Liver (tissue), 9 donors: Measurements from ENCODE around the gene FIBCD1. TPM values are rescaled to one million over a fixed set of nuclear protein-coding genes. Genes with fewer than 3 reads are reported as not detected.

Experiments used
- DNase-seq: peaks from one replicate; pipeline ENCODE4 v3.0.0-alpha.2; 2017; ENCODE audit warnings: low spot score
- H3K27ac ChIP-seq, 2 donors: one replicate each; pipeline ENCODE4 v1.7.0; 2013; ENCODE audit warnings: inconsistent platforms in 2 of 2, low read length in 2 of 2, control low read depth in 1 of 2, low read depth in 1 of 2, mild to moderate bottlenecking in 1 of 2
- H3K27me3 ChIP-seq, 4 donors: one replicate each; pipeline versions ENCODE4 v1.6.1 to v1.7.0; 2013; ENCODE audit warnings: low read length in 3 of 4, inconsistent platforms in 1 of 4, mild to moderate bottlenecking in 1 of 4, moderate library complexity in 1 of 4; ENCODE audit not compliant: control insufficient read depth in 4 of 4, insufficient read depth in 4 of 4
- H3K36me3 ChIP-seq, 4 donors: one replicate each; pipeline versions ENCODE4 v1.6.1 to v1.7.0; 2013; ENCODE audit warnings: low read length in 3 of 4, mild to moderate bottlenecking in 3 of 4, low read depth in 1 of 4, moderate library complexity in 1 of 4; ENCODE audit not compliant: control insufficient read depth in 4 of 4, insufficient read depth in 3 of 4
- H3K4me1 ChIP-seq, 4 donors: one replicate each; pipeline versions ENCODE4 v1.6.1 to v1.7.0; 2013; ENCODE audit warnings: low read length in 3 of 4, mild to moderate bottlenecking in 3 of 4, moderate library complexity in 1 of 4; ENCODE audit not compliant: control insufficient read depth in 4 of 4, insufficient read depth in 4 of 4
- H3K4me3 ChIP-seq, 3 donors: one replicate each; pipeline versions ENCODE4 v1.6.1 to v1.7.0; 2013; ENCODE audit warnings: low read length in 3 of 3, control low read depth in 1 of 3, low read depth in 1 of 3, mild to moderate bottlenecking in 1 of 3
- H3K9ac ChIP-seq, 2 donors: one replicate each; pipeline ENCODE4 v1.7.0; 2013; ENCODE audit warnings: low read length in 2 of 2, mild to moderate bottlenecking in 2 of 2, moderate library complexity in 2 of 2, control low read depth in 1 of 2, low read depth in 1 of 2
- H3K9me3 ChIP-seq, 4 donors: one replicate each; pipeline versions ENCODE4 v1.6.1 to v1.7.0; 2013; ENCODE audit warnings: low read length in 3 of 4; ENCODE audit not compliant: control insufficient read depth in 4 of 4
- ATF3 ChIP-seq: IDR thresholded peaks from 2 replicates; pipeline ENCODE4 v1.6.1; 2016; ENCODE audit warnings: antibody characterized with exemption
- CTCF ChIP-seq: fragments of 150-350 bp; IDR thresholded peaks from 2 replicates; pipeline ENCODE4 v1.5.1; 2017; ENCODE audit warnings: improper control_type of control experiment, low read depth, low read length; ENCODE audit not compliant: missing input control
- EGR1 ChIP-seq, 2 donors: IDR thresholded peaks; 2 replicates each; pipeline ENCODE4 v1.6.1; 2016 to 2018; ENCODE audit warnings: antibody characterized with exemption in 2 of 2, low read depth in 2 of 2
- FOXA2 ChIP-seq: IDR thresholded peaks from 2 replicates; pipeline ENCODE4 v1.6.1; 2016; ENCODE audit warnings: antibody characterized with exemption
- GABPA ChIP-seq, 2 donors: IDR thresholded peaks in 1 of 2; conservative IDR thresholded peaks in 1 of 2; 2 replicates each; pipeline ENCODE4 v1.6.1; 2016; ENCODE audit warnings: antibody characterized with exemption in 2 of 2, mild to moderate bottlenecking in 1 of 2, moderate library complexity in 1 of 2
- HNF4A ChIP-seq, 2 donors: conservative IDR thresholded peaks; 2 replicates each; pipeline ENCODE4 v1.6.1; 2016; ENCODE audit warnings: antibody characterized with exemption in 2 of 2, mild to moderate bottlenecking in 2 of 2
- HNF4G ChIP-seq: IDR thresholded peaks from 2 replicates; pipeline ENCODE4 v1.6.1; 2016; ENCODE audit warnings: antibody characterized with exemption
- JUND ChIP-seq, 2 donors: IDR thresholded peaks; 2 replicates each; pipeline ENCODE4 v1.6.1; 2016; ENCODE audit warnings: antibody characterized with exemption in 2 of 2
- MAX ChIP-seq: IDR thresholded peaks from 2 replicates; pipeline ENCODE4 v1.6.1; 2016; ENCODE audit warnings: antibody characterized with exemption
- NR2F2 ChIP-seq: IDR thresholded peaks from 2 replicates; pipeline ENCODE4 v1.6.1; 2016; ENCODE audit warnings: antibody characterized with exemption
- RAD21 ChIP-seq, 2 donors: IDR thresholded peaks; 2 replicates each; pipeline ENCODE4 v1.6.1; 2016; ENCODE audit warnings: antibody characterized with exemption in 2 of 2, mild to moderate bottlenecking in 2 of 2
- REST ChIP-seq: IDR thresholded peaks from 2 replicates; pipeline ENCODE4 v1.6.1; 2016; ENCODE audit warnings: antibody characterized with exemption, mild to moderate bottlenecking
- RXRA ChIP-seq, 2 donors: IDR thresholded peaks; 2 replicates each; pipeline ENCODE4 v1.6.1; 2017 to 2018; ENCODE audit warnings: antibody characterized with exemption in 2 of 2, mild to moderate bottlenecking in 1 of 2
- SP1 ChIP-seq: IDR thresholded peaks from 2 replicates; pipeline ENCODE4 v1.6.1; 2018; ENCODE audit warnings: antibody characterized with exemption, mild to moderate bottlenecking
- TAF1 ChIP-seq: conservative IDR thresholded peaks from 2 replicates; pipeline ENCODE4 v1.6.1; 2016; ENCODE audit warnings: antibody characterized with exemption, mild to moderate bottlenecking
- YY1 ChIP-seq: IDR thresholded peaks from 2 replicates; pipeline ENCODE4 v1.6.1; 2016; ENCODE audit warnings: antibody characterized with exemption, mild to moderate bottlenecking
- ZBTB33 ChIP-seq: IDR thresholded peaks from 2 replicates; pipeline ENCODE4 v1.6.1; 2016; ENCODE audit warnings: antibody characterized with exemption
- WGBS: extraction: QIAGEN DNeasy Blood & Tissue Kit; methylation state at CpG from one replicate; pipeline ENCODE4 v1.1.7; 2013; 5-methylcytosine and 5-hydroxymethylcytosine counted together
- polyA plus RNA-seq, 2 donors: library from polyadenylated mRNA; stranded (reverse) in 1 of 2; unstranded in 1 of 2; fragments of 200-250 nt in 1 of 2; fragments of >200 nt in 1 of 2; fragmentation: Nextera tagmentation in 1 of 2; extraction: Ambion mirVana in 1 of 2; gene quantifications; one replicate each; pipeline versions ENCODE4 v1.2.1 to v1.2.3, GENCODE V29; 2013 to 2015
- total RNA-seq, 2 donors: library from RNA; depleted of rRNA; stranded (reverse); fragments of >200 nt; gene quantifications; one replicate each; pipeline ENCODE4 v1.2.3, GENCODE V29; 2014
- donor health status: healthy.
- donor health status: healthy.
- donor health status: healthy.
- donor health status: healthy.
- donor health status: healthy.

Gene FIBCD1
- total and polyA plus RNA-seq, 4 donors, result not detected

- no peak overlapping the region for H3K27ac ChIP-seq
- H3K9me3 ChIP-seq, result no peaks in the 10 kb centered on the region
- TF ChIP-seq GABPA (IDR thresholded peaks at IDR 0.05 in 1 of 2, conservative IDR thresholded peaks at IDR 0.05 in 1 of 2) (no peak), ZBTB33 (no peak), ATF3 (no peak), REST (no peak), JUND (IDR thresholded peaks at IDR 0.05) (no peak), NR2F2 (no peak), MAX (no peak), HNF4G (no peak), SP1 (no peak), FOXA2 (no peak), RAD21 (IDR thresholded peaks at IDR 0.05) (no peak), HNF4A (conservative IDR thresholded peaks at IDR 0.05) (no peak), RXRA (IDR thresholded peaks at IDR 0.05) (no peak), YY1 (no peak), TAF1 (no peak)
- H3K4me1 ChIP-seq, result no peaks in the 10 kb centered on the region
- 84% methylated on average over 20 of the region's 20 CpGs for WGBS
- H3K36me3 ChIP-seq, result no peaks in the 10 kb centered on the region
- no peak overlapping the region for H3K9ac ChIP-seq
- DNase-seq, result no peak
- H3K27me3 ChIP-seq, result peaks cover 0 to 6% (median 0%) of the 10 kb centered on the region in 4 donors
- no peak overlapping the region for H3K4me3 ChIP-seq
Observed at GRCh38 chr9:130979591-130980385, 40.7 kb upstream of the FIBCD1 start.

GRCh38 chr9:130977811-130978221, 38.8 kb upstream of the FIBCD1 start:
- no peaks in the 10 kb centered on the region for H3K36me3 ChIP-seq
- no peak overlapping the region for H3K4me3 ChIP-seq
- no peaks in the 10 kb centered on the region for H3K4me1 ChIP-seq
- 47% methylated on average over 16 of the region's 16 CpGs for WGBS
- no peak overlapping the region for H3K9ac ChIP-seq
- H3K27ac ChIP-seq, result no peak overlapping the region
- DNase-seq, result no peak
- H3K27me3 ChIP-seq, result peaks cover 0 to 6% (median 0%) of the 10 kb centered on the region in 4 donors
- no peaks in the 10 kb centered on the region for H3K9me3 ChIP-seq
- TF ChIP-seq ATF3 (no peak), RAD21 (IDR thresholded peaks at IDR 0.05) (no peak), CTCF (no peak), MAX (no peak), SP1 (no peak), RXRA (IDR thresholded peaks at IDR 0.05) (no peak), GABPA (IDR thresholded peaks at IDR 0.05 in 1 of 2, conservative IDR thresholded peaks at IDR 0.05 in 1 of 2) (no peak), TAF1 (no peak), HNF4G (no peak), EGR1 (IDR thresholded peaks at IDR 0.05; ENCODE audit: low read depth in 2 of 2) (no peak), YY1 (no peak), JUND (IDR thresholded peaks at IDR 0.05) (no peak), FOXA2 (no peak), ZBTB33 (no peak), NR2F2 (no peak)
